D721Med (cell line): ENCODE data around the gene PFKFB3.

Source experiments
- DNase-seq: peaks from one replicate; pipeline ENCODE4 v3.0.0; 2011; ENCODE audit warnings: low spot score; ENCODE audit not compliant: insufficient read length
- FAIRE-seq: peaks from 2 replicates; lab custom pipeline; 2011; peaks lifted over from hg19 to GRCh38; lab: Jason Lieb, UNC
- TF ChIP-seq, protein P1 (sequence below): IDR thresholded peaks from 2 replicates; pipeline ENCODE4 v1.5.1; 2012; ENCODE audit warnings: mild to moderate bottlenecking, control low read depth; ENCODE audit not compliant: insufficient read depth; ENCODE audit errors: missing control alignments

PFKFB3 gene

DNA sequence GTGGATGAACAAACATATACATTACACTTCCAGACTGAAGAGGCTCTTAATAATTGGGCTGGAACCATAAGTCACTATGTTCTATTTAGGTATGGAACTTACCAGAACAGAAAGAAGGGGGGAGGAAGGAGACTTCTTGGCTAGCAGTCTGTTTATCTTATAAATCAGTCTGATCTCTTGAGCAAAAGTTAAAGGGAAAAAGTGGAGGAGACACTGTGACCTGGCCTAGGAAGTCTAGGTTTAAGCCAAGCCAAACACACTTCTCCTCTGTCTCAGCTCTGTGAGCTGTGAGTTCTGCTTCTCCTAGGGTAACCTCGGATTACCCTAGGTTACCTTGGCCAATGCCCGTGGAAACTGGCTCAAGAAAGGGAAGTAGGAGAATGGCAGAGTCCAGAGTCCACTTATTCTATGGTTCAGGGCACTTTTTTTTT is 95.2 kb downstream of the PFKFB3 start:
- FAIRE-seq, result no peak
- TF ChIP-seq, protein P1, sequence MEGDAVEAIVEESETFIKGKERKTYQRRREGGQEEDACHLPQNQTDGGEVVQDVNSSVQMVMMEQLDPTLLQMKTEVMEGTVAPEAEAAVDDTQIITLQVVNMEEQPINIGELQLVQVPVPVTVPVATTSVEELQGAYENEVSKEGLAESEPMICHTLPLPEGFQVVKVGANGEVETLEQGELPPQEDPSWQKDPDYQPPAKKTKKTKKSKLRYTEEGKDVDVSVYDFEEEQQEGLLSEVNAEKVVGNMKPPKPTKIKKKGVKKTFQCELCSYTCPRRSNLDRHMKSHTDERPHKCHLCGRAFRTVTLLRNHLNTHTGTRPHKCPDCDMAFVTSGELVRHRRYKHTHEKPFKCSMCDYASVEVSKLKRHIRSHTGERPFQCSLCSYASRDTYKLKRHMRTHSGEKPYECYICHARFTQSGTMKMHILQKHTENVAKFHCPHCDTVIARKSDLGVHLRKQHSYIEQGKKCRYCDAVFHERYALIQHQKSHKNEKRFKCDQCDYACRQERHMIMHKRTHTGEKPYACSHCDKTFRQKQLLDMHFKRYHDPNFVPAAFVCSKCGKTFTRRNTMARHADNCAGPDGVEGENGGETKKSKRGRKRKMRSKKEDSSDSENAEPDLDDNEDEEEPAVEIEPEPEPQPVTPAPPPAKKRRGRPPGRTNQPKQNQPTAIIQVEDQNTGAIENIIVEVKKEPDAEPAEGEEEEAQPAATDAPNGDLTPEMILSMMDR, result no peak
- DNase-seq, result no peak

DNA sequence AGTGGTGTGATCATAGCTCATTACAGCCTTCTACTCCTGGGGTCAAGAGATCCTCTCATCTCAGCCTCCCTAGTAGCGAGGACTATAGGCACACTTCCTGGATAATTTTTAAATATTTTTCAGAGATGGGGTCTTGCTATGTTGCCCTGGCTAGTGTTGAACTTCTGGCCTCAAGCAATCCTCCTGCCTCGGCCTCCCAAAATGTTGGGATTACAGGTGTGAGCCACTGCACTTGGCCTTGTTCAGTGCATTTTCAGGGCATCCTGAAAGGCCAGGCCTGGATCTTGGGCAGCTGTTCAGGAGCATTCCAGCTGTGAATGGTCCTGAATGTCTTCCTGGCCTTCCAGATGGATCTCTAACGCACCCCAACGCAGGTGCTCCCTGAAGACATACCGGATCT is 95.7 kb downstream of the PFKFB3 start:
- DNase-seq (no peak), FAIRE-seq (no peak)
- TF ChIP-seq, protein P1, result no peak

DNA sequence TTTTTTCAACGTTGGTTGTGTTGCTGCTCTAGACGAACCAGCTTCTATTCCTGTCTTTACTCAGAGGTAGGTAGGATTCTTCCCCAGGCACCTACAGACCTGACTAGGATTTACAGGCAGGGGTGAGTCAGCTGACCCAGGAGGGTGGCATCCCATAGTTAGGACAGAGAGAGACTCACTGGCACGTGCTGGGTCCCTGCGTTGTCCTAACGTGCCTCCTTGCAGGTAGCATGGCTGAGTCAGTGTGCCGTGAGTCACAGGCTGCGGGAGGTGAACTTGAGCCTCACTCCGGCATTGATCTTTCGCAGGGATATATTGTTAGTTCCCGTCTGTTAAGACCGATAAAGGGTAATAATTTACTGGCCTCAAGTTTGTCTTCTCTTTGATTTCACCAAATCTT is 96.5 kb downstream of the PFKFB3 start:
- FAIRE-seq (no peak), DNase-seq (no peak)
- TF ChIP-seq, protein P1, result no peak

DNA sequence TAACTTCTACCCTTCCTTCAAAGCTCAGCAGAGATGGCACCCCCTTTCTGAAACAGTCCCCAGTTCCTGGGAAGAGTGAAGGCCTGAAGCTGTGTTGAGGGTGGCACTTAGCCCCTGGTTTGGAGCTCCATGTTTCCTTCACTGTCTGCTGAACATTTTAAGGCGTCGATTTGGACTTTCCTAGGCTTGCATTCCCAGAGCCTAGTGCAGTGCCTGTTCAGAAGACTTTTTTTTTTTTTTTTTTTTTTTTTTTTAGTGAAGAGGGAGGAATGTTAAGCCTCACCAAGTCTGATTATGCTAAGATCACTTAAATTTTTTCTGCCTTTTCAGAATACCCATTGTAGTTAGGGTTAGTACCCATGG is 97.0 kb downstream of the PFKFB3 start:
- FAIRE-seq (no peak), DNase-seq (no peak)
- TF ChIP-seq, protein P1, result no peak

DNA sequence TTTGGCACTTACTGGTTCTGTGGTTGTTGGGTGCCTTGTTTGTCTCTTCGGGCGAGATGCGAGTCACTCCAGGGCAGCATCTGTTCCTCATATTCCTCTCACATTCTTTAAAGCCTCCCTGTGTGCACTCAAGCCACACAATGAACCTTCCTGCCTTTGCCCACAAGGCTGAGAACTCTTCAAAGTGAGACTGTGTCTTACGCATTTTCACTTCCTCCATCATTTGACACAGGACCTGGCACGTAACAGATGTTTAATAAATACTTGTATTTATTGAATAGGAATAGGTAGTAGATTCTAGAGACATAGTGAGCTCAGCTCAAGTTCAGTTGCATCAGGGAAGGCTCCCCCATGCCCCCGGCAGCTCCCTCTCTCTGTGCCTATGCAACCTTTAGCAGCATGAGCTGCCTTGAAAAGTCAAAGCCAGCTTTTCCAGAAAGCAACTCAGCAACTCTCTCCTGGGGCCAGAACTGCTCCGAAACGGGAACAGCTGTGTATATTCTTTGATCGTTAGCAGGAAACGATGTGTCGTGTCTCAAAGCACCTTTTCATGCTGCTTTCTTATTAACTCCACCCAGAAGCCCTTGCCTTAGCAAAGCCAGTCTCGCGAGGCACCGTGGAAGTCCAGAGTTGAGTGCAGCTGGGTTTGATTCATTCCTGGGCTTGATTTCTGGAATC is 97.5 kb downstream of the PFKFB3 start:
- no peak for DNase-seq
- no peak for FAIRE-seq
- TF ChIP-seq, protein P1, result no peak

DNA sequence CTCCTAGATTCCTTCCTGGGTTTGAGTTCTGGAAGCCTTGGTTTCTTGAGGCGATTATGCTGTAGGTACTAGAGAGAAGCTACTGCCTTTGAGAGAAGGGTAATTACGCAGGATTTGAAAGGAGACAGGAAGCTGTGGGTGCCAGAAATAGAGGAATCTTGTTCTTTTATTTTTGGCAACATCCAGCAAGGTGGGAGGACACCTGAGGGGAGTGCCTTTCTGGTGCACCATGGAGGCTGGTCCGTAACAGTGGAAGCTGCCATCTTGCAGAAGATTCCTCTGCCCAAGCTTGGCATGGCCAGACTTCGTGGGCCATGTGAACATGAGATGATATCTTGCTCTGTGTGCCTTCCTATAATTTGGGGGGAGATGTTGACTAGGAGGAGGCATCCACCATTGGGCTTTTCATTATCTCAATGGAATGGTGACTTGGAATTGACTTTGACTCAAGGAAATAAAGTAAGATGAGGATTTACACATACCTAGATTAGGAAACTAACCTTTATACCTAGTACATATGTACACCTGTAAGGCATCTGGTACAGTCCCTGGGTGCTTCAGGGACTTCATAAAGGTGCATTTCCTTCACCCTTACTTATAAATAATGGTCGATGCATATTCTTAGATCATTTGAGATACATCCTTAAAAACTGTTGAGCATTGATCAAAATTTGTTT is 98.2 kb downstream of the PFKFB3 start:
- TF ChIP-seq, protein P1, result no peak
- DNase-seq, result no peak
- FAIRE-seq, result no peak

DNA sequence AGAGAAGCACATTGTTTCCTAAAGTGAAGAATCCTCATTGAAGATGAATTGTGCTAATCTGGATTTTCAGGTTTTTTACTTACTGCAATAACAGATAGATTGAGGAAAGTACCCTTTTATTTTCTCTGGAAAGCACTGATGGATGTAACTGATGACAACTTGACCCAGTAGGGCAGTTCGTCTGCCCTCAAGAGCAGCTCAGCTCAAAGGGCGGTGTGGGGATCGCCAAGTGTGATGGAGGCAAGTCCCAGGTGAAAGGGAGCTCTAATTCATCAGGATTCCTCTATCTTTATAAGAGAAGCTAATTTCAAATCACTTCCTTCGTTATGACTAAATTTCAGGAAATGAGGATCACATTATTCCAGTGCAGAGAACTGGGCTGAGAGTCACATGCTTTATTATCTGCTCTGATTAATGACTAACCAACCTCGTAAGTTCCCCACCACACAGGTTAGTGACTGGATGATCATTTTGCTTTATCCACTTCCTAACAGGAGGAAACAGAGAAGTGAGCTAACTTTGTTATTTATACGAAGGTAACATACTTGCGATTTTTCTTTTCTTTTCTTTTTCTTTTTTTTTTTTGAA is 98.8 kb downstream of the PFKFB3 start:
- no peak for DNase-seq
- no peak for FAIRE-seq
- TF ChIP-seq, protein P1, result no peak
